Amygdala (tissue), 56 donors: ENCODE results near the gene RIOK1.
A peak's percentile ranks its signal among the peaks of the same experiment; 100 is the strongest.

Experiments
- DNase-seq, 56 donors: peaks; one replicate each; lab custom pipeline; 2025; lab: John Stamatoyannopoulos, UW

RIOK1 gene

GRCh38 chr6:7406743-7407142 lies 17.1 kb downstream of the RIOK1 start:
- DNase-seq = no peak

- no peak for DNase-seq
Measured at GRCh38 chr6:7409740-7410139, 20.1 kb downstream of the RIOK1 start.

- DNase-seq = peak in 8 of 56 donors; percentile 2 to 21 (median 10)
Measured at GRCh38 chr6:7410851-7411250, 21.2 kb downstream of the RIOK1 start.

GRCh38 chr6:7411328-7411727 lies 21.7 kb downstream of the RIOK1 start:
- DNase-seq = no peak

- DNase-seq = no peak
Measured at GRCh38 chr6:7413151-7413823, 23.7 kb downstream of the RIOK1 start.

GRCh38 chr6:7414811-7415210 lies 25.2 kb downstream of the RIOK1 start:
- no peak for DNase-seq

- no peak for DNase-seq
Measured at GRCh38 chr6:7417684-7418083, 28.1 kb downstream of the RIOK1 start.

- no peak for DNase-seq
Measured at GRCh38 chr6:7418238-7418905, 28.8 kb downstream of the RIOK1 start.

- DNase-seq = no peak
Measured at GRCh38 chr6:7419065-7419464, 29.5 kb downstream of the RIOK1 start.

GRCh38 chr6:7421066-7421465 lies 31.5 kb downstream of the RIOK1 start:
- no peak for DNase-seq

GRCh38 chr6:7424058-7424457 lies 34.5 kb downstream of the RIOK1 start:
- DNase-seq = no peak

- DNase-seq = no peak
Measured at GRCh38 chr6:7424967-7425807, 35.6 kb downstream of the RIOK1 start.

- DNase-seq = no peak
Measured at GRCh38 chr6:7425808-7426190, 36.2 kb downstream of the RIOK1 start.

- no peak for DNase-seq
Measured at GRCh38 chr6:7426447-7427169, 37.0 kb downstream of the RIOK1 start.

GRCh38 chr6:7431313-7431673 lies 41.7 kb downstream of the RIOK1 start:
- DNase-seq = no peak

- DNase-seq = no peak
Measured at GRCh38 chr6:7431674-7432390, 42.2 kb downstream of the RIOK1 start.

GRCh38 chr6:7432391-7433120 lies 42.9 kb downstream of the RIOK1 start:
- no peak for DNase-seq

GRCh38 chr6:7433121-7433617 lies 43.6 kb downstream of the RIOK1 start:
- DNase-seq = no peak

GRCh38 chr6:7434672-7435071 lies 45.1 kb downstream of the RIOK1 start:
- no peak for DNase-seq
